WTC11 (cell line): Measurements from ENCODE around the gene RHBDD1. TPM values are rescaled to one million over a fixed set of nuclear protein-coding genes. Genes with fewer than 3 reads are reported as not detected.

Experiments used
- ATAC-seq: fragments of 200-7000 bp; cut with Tn5 transposase; 2 replicates; pipeline ENCODE4 v1.10.0; 2021; ENCODE audit warnings: mild to moderate bottlenecking, moderate library complexity
- CTCF ChIA-PET: fragments of 300-600 bp; sonication (Branson Sonifier 250); formaldehyde crosslinking; loops from one replicate; lab custom pipeline; 2021; ENCODE audit warnings: antibody characterized with exemption; lab: Charles Lee
- POLR2A ChIA-PET: fragments of 350-600 bp; sonication (Branson Sonifier 250); formaldehyde crosslinking; loops from one replicate; lab custom pipeline; 2021; ENCODE audit warnings: antibody characterized with exemption; lab: Charles Lee
- DNase-seq: peaks from one replicate; pipeline ENCODE4 v3.0.0; 2021; ENCODE audit warnings: low spot score
- H3K27ac Mint-ChIP-seq: 2 replicates; pipeline ENCODE4 v1.8.0; 2021; ENCODE audit warnings: mixed read lengths
- H3K27me3 Mint-ChIP-seq: 2 replicates; pipeline ENCODE4 v1.8.0; 2021; ENCODE audit warnings: low read depth, mild to moderate bottlenecking, moderate library complexity, mixed read lengths
- H3K36me3 Mint-ChIP-seq: 2 replicates; pipeline ENCODE4 v1.8.0; 2021; ENCODE audit warnings: mixed read lengths
- H3K4me1 Mint-ChIP-seq: 2 replicates; pipeline ENCODE4 v1.8.0; 2022; ENCODE audit warnings: mixed read lengths
- H3K4me3 Mint-ChIP-seq: 2 replicates; pipeline ENCODE4 v1.8.0; 2021; ENCODE audit warnings: mild to moderate bottlenecking, moderate library complexity, mixed read lengths
- H3K9me3 Mint-ChIP-seq: 2 replicates; pipeline ENCODE4 v1.8.0; 2021; ENCODE audit warnings: mixed read lengths
- CREB1 ChIP-seq: sonication (generic); formaldehyde crosslinking; IDR thresholded peaks from 2 replicates; pipeline ENCODE4 v1.8.0; 2023; ENCODE audit warnings: mild to moderate bottlenecking, missing genetic modification reagents
- FOXP1 ChIP-seq: sonication (generic); formaldehyde crosslinking; IDR thresholded peaks from 2 replicates; pipeline ENCODE4 v1.8.0; 2022; ENCODE audit warnings: missing genetic modification reagents, mild to moderate bottlenecking, moderate library complexity, borderline replicate concordance
- GABPB1 ChIP-seq: sonication (generic); formaldehyde crosslinking; IDR thresholded peaks from 2 replicates; pipeline ENCODE4 v1.8.1; 2023; ENCODE audit warnings: mild to moderate bottlenecking, missing genetic modification reagents
- HMGA2 ChIP-seq: fragments of 250-450 bp; sonication (Bioruptor Pico); IDR thresholded peaks from 2 replicates; pipeline ENCODE4 v1.4.0; 2021; ENCODE audit warnings: mild to moderate bottlenecking, moderate library complexity
- JAZF1 ChIP-seq: fragments of 250-450 bp; sonication (Bioruptor Pico); IDR thresholded peaks from 2 replicates; pipeline ENCODE4 v1.9.0; 2021; ENCODE audit warnings: moderate library complexity, mild to moderate bottlenecking, inconsistent platforms
- MXD4 ChIP-seq: fragments of 250-450 bp; sonication (Bioruptor Pico); IDR thresholded peaks from 2 replicates; pipeline ENCODE4 v1.8.0; 2021; ENCODE audit warnings: mild to moderate bottlenecking, moderate library complexity, borderline replicate concordance
- NFYB ChIP-seq: sonication (generic); formaldehyde crosslinking; conservative IDR thresholded peaks from 2 replicates; pipeline ENCODE4 v1.8.0; 2022; ENCODE audit warnings: low read depth, missing genetic modification reagents
- NR3C1 ChIP-seq: sonication (generic); formaldehyde crosslinking; conservative IDR thresholded peaks from 2 replicates; pipeline ENCODE4 v1.8.1; 2023; ENCODE audit warnings: low read depth, mild to moderate bottlenecking, missing genetic modification reagents
- PRRX2 ChIP-seq: fragments of 250-450 bp; sonication (Bioruptor Pico); IDR thresholded peaks from 2 replicates; pipeline ENCODE4 v1.8.0; 2021; ENCODE audit warnings: mild to moderate bottlenecking
- TEAD4 ChIP-seq: sonication (generic); formaldehyde crosslinking; IDR thresholded peaks from 2 replicates; pipeline ENCODE4 v1.8.0; 2022; ENCODE audit warnings: mild to moderate bottlenecking, missing genetic modification reagents
- ZNF138 ChIP-seq: sonication (generic); formaldehyde crosslinking; conservative IDR thresholded peaks from 2 replicates; pipeline ENCODE4 v1.8.1; 2022; ENCODE audit warnings: mild to moderate bottlenecking, moderate library complexity, missing genetic modification reagents
- ZNF219 ChIP-seq: sonication (generic); formaldehyde crosslinking; IDR thresholded peaks from 2 replicates; pipeline ENCODE4 v1.8.0; 2023; ENCODE audit warnings: missing genetic modification reagents, mild to moderate bottlenecking, borderline replicate concordance
- ZNF317 ChIP-seq: sonication (generic); formaldehyde crosslinking; IDR thresholded peaks from 2 replicates; pipeline ENCODE4 v1.8.1; 2023; ENCODE audit warnings: low read depth, mild to moderate bottlenecking, moderate library complexity, missing genetic modification reagents, borderline replicate concordance
- ZNF416 ChIP-seq: fragments of 250-450 bp; sonication (Bioruptor Pico); IDR thresholded peaks from 2 replicates; pipeline ENCODE4 v1.9.0; 2021; ENCODE audit warnings: mild to moderate bottlenecking, inconsistent platforms
- total RNA-seq: library from RNA; stranded (reverse); gene quantifications from 3 replicates; pipeline ENCODE4 v1.2.3, GENCODE V29; 2021
- TF ChIP-seq, protein P1 (sequence below): sonication (generic); formaldehyde crosslinking; IDR thresholded peaks from 2 replicates; pipeline ENCODE4 v1.8.0; 2022; ENCODE audit warnings: missing genetic modification reagents
- TF ChIP-seq, protein P2 (sequence below): sonication (generic); formaldehyde crosslinking; conservative IDR thresholded peaks from 2 replicates; pipeline ENCODE4 v1.8.1; 2023; ENCODE audit warnings: mild to moderate bottlenecking, low read depth, missing genetic modification reagents, moderate library complexity
- TF ChIP-seq, protein P3 (sequence below): sonication (generic); formaldehyde crosslinking; IDR thresholded peaks from 2 replicates; pipeline ENCODE4 v1.8.0; 2023; ENCODE audit warnings: missing genetic modification reagents
- TF ChIP-seq, protein P4 (sequence below): sonication (generic); formaldehyde crosslinking; IDR thresholded peaks from 2 replicates; pipeline ENCODE4 v1.8.1; 2023; ENCODE audit warnings: mild to moderate bottlenecking, missing genetic modification reagents
- TF ChIP-seq, protein P5 (sequence below): sonication (generic); formaldehyde crosslinking; IDR thresholded peaks from 2 replicates; pipeline ENCODE4 v1.8.1; 2022; ENCODE audit warnings: low read depth, missing genetic modification reagents, borderline replicate concordance
- TF ChIP-seq, protein P6 (sequence below): sonication (generic); formaldehyde crosslinking; IDR thresholded peaks from 2 replicates; pipeline ENCODE4 v1.8.0; 2023; ENCODE audit warnings: missing genetic modification reagents, mild to moderate bottlenecking, borderline replicate concordance
- TF ChIP-seq, protein P7 (sequence below): sonication (generic); formaldehyde crosslinking; IDR thresholded peaks from 2 replicates; pipeline ENCODE4 v1.8.0; 2022; ENCODE audit warnings: mild to moderate bottlenecking, missing genetic modification reagents

RHBDD1 gene
- total RNA-seq, 1 experiment from 2014 or later, result 25.7 TPM

DNA sequence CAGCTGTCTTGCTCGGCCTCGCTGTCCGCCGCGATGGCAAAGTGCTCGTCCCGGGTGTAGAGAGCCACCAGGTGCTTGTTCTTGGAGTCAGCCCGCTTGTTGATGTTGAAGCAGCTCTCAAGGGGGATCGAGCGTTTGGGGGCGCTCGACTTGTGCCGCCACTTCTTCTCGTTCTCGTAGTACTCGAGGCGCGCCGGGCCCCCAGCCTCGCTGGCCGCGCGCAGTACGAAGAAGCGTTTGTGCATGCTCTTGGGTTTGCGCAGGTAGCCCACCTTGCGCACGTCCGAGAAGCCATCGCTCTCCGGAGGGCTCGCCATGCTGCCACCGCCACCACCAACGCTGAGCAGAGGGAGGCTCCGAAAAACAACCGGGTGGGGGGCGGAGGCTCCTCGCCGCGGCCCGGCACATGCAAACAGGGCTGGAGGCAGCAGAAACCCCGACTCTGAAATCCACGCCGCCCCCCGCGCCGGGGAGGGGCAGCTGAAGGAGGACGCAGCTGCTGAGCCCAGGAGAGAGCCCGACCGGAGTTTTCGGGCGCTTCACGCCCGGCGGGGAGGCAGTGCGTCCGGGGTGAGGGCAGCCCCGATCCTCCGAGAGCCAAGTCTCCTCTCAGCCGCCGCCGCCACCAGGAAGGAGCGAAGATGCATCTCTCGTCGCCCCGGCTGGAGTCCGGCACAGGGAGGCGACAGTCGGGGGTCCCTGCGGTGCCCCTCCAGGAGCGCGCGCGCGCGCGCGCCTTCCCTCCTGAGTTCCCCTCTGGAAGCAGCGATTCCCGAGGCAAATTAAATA, 37.2 kb upstream of the RHBDD1 start:
- peak overlapping the region; percentile 82; the same call in 1 of the 2 replicates for H3K27ac Mint-ChIP-seq
- no peak for TF ChIP-seq CREB1 (CRISPR knock-in tag)
- no peak for TF ChIP-seq PRRX2 (CRISPR knock-in tag)
- TF ChIP-seq, protein P1, sequence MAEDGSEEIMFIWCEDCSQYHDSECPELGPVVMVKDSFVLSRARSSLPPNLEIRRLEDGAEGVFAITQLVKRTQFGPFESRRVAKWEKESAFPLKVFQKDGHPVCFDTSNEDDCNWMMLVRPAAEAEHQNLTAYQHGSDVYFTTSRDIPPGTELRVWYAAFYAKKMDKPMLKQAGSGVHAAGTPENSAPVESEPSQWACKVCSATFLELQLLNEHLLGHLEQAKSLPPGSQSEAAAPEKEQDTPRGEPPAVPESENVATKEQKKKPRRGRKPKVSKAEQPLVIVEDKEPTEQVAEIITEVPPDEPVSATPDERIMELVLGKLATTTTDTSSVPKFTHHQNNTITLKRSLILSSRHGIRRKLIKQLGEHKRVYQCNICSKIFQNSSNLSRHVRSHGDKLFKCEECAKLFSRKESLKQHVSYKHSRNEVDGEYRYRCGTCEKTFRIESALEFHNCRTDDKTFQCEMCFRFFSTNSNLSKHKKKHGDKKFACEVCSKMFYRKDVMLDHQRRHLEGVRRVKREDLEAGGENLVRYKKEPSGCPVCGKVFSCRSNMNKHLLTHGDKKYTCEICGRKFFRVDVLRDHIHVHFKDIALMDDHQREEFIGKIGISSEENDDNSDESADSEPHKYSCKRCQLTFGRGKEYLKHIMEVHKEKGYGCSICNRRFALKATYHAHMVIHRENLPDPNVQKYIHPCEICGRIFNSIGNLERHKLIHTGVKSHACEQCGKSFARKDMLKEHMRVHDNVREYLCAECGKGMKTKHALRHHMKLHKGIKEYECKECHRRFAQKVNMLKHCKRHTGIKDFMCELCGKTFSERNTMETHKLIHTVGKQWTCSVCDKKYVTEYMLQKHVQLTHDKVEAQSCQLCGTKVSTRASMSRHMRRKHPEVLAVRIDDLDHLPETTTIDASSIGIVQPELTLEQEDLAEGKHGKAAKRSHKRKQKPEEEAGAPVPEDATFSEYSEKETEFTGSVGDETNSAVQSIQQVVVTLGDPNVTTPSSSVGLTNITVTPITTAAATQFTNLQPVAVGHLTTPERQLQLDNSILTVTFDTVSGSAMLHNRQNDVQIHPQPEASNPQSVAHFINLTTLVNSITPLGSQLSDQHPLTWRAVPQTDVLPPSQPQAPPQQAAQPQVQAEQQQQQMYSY (CRISPR knock-in tag), result no peak
- no peak for TF ChIP-seq MXD4 (CRISPR knock-in tag)
- TF ChIP-seq HMGA2 (CRISPR knock-in tag), result no peak
- peak; percentile 89 for TF ChIP-seq FOXP1 (CRISPR knock-in tag)
- no peak for TF ChIP-seq GABPB1 (CRISPR knock-in tag)
- TF ChIP-seq, protein P2, sequence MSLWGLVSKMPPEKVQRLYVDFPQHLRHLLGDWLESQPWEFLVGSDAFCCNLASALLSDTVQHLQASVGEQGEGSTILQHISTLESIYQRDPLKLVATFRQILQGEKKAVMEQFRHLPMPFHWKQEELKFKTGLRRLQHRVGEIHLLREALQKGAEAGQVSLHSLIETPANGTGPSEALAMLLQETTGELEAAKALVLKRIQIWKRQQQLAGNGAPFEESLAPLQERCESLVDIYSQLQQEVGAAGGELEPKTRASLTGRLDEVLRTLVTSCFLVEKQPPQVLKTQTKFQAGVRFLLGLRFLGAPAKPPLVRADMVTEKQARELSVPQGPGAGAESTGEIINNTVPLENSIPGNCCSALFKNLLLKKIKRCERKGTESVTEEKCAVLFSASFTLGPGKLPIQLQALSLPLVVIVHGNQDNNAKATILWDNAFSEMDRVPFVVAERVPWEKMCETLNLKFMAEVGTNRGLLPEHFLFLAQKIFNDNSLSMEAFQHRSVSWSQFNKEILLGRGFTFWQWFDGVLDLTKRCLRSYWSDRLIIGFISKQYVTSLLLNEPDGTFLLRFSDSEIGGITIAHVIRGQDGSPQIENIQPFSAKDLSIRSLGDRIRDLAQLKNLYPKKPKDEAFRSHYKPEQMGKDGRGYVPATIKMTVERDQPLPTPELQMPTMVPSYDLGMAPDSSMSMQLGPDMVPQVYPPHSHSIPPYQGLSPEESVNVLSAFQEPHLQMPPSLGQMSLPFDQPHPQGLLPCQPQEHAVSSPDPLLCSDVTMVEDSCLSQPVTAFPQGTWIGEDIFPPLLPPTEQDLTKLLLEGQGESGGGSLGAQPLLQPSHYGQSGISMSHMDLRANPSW, result no peak
- TF ChIP-seq, protein P3, sequence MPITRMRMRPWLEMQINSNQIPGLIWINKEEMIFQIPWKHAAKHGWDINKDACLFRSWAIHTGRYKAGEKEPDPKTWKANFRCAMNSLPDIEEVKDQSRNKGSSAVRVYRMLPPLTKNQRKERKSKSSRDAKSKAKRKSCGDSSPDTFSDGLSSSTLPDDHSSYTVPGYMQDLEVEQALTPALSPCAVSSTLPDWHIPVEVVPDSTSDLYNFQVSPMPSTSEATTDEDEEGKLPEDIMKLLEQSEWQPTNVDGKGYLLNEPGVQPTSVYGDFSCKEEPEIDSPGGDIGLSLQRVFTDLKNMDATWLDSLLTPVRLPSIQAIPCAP (CRISPR knock-in tag), result 0 out of 2 replicates have a peak, but pooled peaks have one; percentile 25
- TF ChIP-seq, protein P4, sequence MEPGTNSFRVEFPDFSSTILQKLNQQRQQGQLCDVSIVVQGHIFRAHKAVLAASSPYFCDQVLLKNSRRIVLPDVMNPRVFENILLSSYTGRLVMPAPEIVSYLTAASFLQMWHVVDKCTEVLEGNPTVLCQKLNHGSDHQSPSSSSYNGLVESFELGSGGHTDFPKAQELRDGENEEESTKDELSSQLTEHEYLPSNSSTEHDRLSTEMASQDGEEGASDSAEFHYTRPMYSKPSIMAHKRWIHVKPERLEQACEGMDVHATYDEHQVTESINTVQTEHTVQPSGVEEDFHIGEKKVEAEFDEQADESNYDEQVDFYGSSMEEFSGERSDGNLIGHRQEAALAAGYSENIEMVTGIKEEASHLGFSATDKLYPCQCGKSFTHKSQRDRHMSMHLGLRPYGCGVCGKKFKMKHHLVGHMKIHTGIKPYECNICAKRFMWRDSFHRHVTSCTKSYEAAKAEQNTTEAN (CRISPR knock-in tag), result 0 out of 2 replicates have a peak, but pooled peaks have one; percentile 48
- no peak for TF ChIP-seq NR3C1 (CRISPR knock-in tag)
- TF ChIP-seq, protein P5, sequence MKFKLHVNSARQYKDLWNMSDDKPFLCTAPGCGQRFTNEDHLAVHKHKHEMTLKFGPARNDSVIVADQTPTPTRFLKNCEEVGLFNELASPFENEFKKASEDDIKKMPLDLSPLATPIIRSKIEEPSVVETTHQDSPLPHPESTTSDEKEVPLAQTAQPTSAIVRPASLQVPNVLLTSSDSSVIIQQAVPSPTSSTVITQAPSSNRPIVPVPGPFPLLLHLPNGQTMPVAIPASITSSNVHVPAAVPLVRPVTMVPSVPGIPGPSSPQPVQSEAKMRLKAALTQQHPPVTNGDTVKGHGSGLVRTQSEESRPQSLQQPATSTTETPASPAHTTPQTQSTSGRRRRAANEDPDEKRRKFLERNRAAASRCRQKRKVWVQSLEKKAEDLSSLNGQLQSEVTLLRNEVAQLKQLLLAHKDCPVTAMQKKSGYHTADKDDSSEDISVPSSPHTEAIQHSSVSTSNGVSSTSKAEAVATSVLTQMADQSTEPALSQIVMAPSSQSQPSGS, result no peak
- no peak for TF ChIP-seq ZNF416 (CRISPR knock-in tag)
- TF ChIP-seq TEAD4 (CRISPR knock-in tag), result no peak
- TF ChIP-seq, protein P6, sequence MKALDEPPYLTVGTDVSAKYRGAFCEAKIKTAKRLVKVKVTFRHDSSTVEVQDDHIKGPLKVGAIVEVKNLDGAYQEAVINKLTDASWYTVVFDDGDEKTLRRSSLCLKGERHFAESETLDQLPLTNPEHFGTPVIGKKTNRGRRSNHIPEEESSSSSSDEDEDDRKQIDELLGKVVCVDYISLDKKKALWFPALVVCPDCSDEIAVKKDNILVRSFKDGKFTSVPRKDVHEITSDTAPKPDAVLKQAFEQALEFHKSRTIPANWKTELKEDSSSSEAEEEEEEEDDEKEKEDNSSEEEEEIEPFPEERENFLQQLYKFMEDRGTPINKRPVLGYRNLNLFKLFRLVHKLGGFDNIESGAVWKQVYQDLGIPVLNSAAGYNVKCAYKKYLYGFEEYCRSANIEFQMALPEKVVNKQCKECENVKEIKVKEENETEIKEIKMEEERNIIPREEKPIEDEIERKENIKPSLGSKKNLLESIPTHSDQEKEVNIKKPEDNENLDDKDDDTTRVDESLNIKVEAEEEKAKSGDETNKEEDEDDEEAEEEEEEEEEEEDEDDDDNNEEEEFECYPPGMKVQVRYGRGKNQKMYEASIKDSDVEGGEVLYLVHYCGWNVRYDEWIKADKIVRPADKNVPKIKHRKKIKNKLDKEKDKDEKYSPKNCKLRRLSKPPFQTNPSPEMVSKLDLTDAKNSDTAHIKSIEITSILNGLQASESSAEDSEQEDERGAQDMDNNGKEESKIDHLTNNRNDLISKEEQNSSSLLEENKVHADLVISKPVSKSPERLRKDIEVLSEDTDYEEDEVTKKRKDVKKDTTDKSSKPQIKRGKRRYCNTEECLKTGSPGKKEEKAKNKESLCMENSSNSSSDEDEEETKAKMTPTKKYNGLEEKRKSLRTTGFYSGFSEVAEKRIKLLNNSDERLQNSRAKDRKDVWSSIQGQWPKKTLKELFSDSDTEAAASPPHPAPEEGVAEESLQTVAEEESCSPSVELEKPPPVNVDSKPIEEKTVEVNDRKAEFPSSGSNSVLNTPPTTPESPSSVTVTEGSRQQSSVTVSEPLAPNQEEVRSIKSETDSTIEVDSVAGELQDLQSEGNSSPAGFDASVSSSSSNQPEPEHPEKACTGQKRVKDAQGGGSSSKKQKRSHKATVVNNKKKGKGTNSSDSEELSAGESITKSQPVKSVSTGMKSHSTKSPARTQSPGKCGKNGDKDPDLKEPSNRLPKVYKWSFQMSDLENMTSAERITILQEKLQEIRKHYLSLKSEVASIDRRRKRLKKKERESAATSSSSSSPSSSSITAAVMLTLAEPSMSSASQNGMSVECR (CRISPR knock-in tag), result no peak
- no peak for TF ChIP-seq ZNF317 (CRISPR knock-in tag)
- TF ChIP-seq, protein P7, sequence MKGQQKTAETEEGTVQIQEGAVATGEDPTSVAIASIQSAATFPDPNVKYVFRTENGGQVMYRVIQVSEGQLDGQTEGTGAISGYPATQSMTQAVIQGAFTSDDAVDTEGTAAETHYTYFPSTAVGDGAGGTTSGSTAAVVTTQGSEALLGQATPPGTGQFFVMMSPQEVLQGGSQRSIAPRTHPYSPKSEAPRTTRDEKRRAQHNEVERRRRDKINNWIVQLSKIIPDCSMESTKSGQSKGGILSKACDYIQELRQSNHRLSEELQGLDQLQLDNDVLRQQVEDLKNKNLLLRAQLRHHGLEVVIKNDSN, result 0 out of 2 replicates have a peak, but pooled peaks have one; percentile 32
- no peak for TF ChIP-seq ZNF219 (CRISPR knock-in tag)
- TF ChIP-seq NFYB, result no peak; the same call in 1 of the 2 replicates
- no peak for TF ChIP-seq JAZF1 (CRISPR knock-in tag)
- TF ChIP-seq ZNF138 (CRISPR knock-in tag), result 0 out of 2 replicates have a peak, but pooled peaks have one; percentile 13

More for the DNA sequence above, 37.2 kb upstream of the RHBDD1 start:
- peak overlapping the region; percentile 85 for H3K4me3 Mint-ChIP-seq
- peak; percentile 63 for DNase-seq
- ChIA-PET POLR2A (interaction anchor here (0.6 to 2.3 kb wide), 3 partner anchors 8 to 1069 kb away, joined by 3 to 11 read pairs (median 7); partner anchors contain the start of gene RHBDD1), CTCF (interaction anchor here (0.7 to 1.5 kb wide), 7 partner anchors 9 to 1133 kb away, joined by 3 to 5 read pairs (median 3); no protein-coding TSS in a partner anchor)
- H3K36me3 Mint-ChIP-seq, result peaks cover 16% of the 10 kb centered on the region
- peaks cover 54% of the 10 kb centered on the region for H3K4me1 Mint-ChIP-seq
- H3K27me3 Mint-ChIP-seq, result no peaks in the 10 kb centered on the region
- ATAC-seq, result peak; percentile 7
- H3K9me3 Mint-ChIP-seq, result no peaks in the 10 kb centered on the region
